ENCODE results near the gene MRPL42.
"Not testable (repeated sequence)": the region's sequence is repeated elsewhere in the genome, so short reads cannot be mapped to it uniquely, and the experiment has no call there.

The MRPL42 gene

GRCh38 chr12:93549174-93549573, 81.9 kb downstream of the MRPL42 start:
- no peak for DNase-seq (ENCODE audit: extremely low read depth, low read depth)

GRCh38 chr12:93550748-93551611, 83.7 kb downstream of the MRPL42 start:
- no peak for DNase-seq (ENCODE audit: extremely low read depth, low read depth)
- TF ChIP-seq CTCF (IDR thresholded peaks at IDR 0.05; ENCODE audit: low read depth, low read length): no peak

More at GRCh38 chr12:93549174-93549573, 81.9 kb downstream of the MRPL42 start:
- TF ChIP-seq CTCF (IDR thresholded peaks at IDR 0.05; ENCODE audit: low read depth, low read length): no peak

- no peak for DNase-seq (ENCODE audit: extremely low read depth, low read depth)
- TF ChIP-seq CTCF (IDR thresholded peaks at IDR 0.05; ENCODE audit: low read depth, low read length): no peak
Measured at GRCh38 chr12:93552427-93552826, 85.1 kb downstream of the MRPL42 start.

- DNase-seq (ENCODE audit: extremely low read depth, low read depth): not testable (repeated sequence)
Measured at GRCh38 chr12:93557879-93558278, 90.6 kb downstream of the MRPL42 start.

- DNase-seq (ENCODE audit: extremely low read depth, low read depth): not testable (repeated sequence)
Measured at GRCh38 chr12:93558685-93559084, 91.4 kb downstream of the MRPL42 start.

GRCh38 chr12:93563807-93564538, 96.7 kb downstream of the MRPL42 start:
- DNase-seq (ENCODE audit: extremely low read depth, low read depth): no peak
- TF ChIP-seq CTCF (IDR thresholded peaks at IDR 0.05; ENCODE audit: low read depth, low read length): peak; percentile 45

GRCh38 chr12:93565760-93566159, 98.4 kb downstream of the MRPL42 start:
- no peak for DNase-seq (ENCODE audit: extremely low read depth, low read depth)
- no peak for TF ChIP-seq CTCF (IDR thresholded peaks at IDR 0.05; ENCODE audit: low read depth, low read length)

Measured in AG09319 (cell line).